ENCODE data around the gene OTUB2. TPM values are rescaled to one million over a fixed set of nuclear protein-coding genes. Genes with fewer than 3 reads are reported as not detected.

Gene OTUB2
- polyA plus RNA-seq, 3 donors from 2014 or later = 0.22 to 0.33 TPM; not detected in 1

- H3K4me1 Mint-ChIP-seq = no peaks in the 10 kb centered on the region
- H3K9me3 Mint-ChIP-seq = no peaks in the 10 kb centered on the region
- peaks cover 8 to 26% (median 8%) of the 10 kb centered on the region in 3 donors for H3K27me3 Mint-ChIP-seq (ENCODE audit: low read depth in 3 of 3)
- no peak overlapping the region for H3K4me3 Mint-ChIP-seq
- no peak overlapping the region for H3K27ac Mint-ChIP-seq
- H3K36me3 Mint-ChIP-seq = no peaks in the 10 kb centered on the region
- no peak for DNase-seq
These were observed 25.1 kb upstream of the OTUB2 start for GRCh38 chr14:94001016-94001415.

GRCh38 chr14:94001501-94002396, 24.4 kb upstream of the OTUB2 start:
- DNase-seq = peak; percentile 46 to 60 (median 53)
- no peaks in the 10 kb centered on the region for H3K36me3 Mint-ChIP-seq
- H3K4me1 Mint-ChIP-seq = no peaks in the 10 kb centered on the region
- H3K9me3 Mint-ChIP-seq = no peaks in the 10 kb centered on the region
- no peak overlapping the region for H3K27ac Mint-ChIP-seq
- H3K27me3 Mint-ChIP-seq (ENCODE audit: low read depth in 3 of 3) = peaks cover 7 to 29% (median 8%) of the 10 kb centered on the region in 3 donors
- H3K4me3 Mint-ChIP-seq = no peak overlapping the region

- no peaks in the 10 kb centered on the region for H3K4me1 Mint-ChIP-seq
- no peak overlapping the region for H3K27ac Mint-ChIP-seq
- H3K4me3 Mint-ChIP-seq = no peak overlapping the region
- no peak for DNase-seq
- no peaks in the 10 kb centered on the region for H3K36me3 Mint-ChIP-seq
- no peaks in the 10 kb centered on the region for H3K9me3 Mint-ChIP-seq
- H3K27me3 Mint-ChIP-seq (ENCODE audit: low read depth in 3 of 3) = peaks cover 6 to 36% (median 13%) of the 10 kb centered on the region in 3 donors
These were observed 22.7 kb upstream of the OTUB2 start for GRCh38 chr14:94003397-94003796.

GRCh38 chr14:94004015-94004414, 22.1 kb upstream of the OTUB2 start:
- H3K27me3 Mint-ChIP-seq (ENCODE audit: low read depth in 3 of 3) = peaks cover 6 to 40% (median 14%) of the 10 kb centered on the region in 3 donors

GRCh38 chr14:94005324-94006073, 20.6 kb upstream of the OTUB2 start:
- no peak for DNase-seq
- no peaks in the 10 kb centered on the region for H3K9me3 Mint-ChIP-seq
- H3K27me3 Mint-ChIP-seq (ENCODE audit: low read depth in 3 of 3) = peaks cover 6 to 51% (median 22%) of the 10 kb centered on the region in 3 donors

More at GRCh38 chr14:94004015-94004414, 22.1 kb upstream of the OTUB2 start:
- Mint-ChIP-seq H3K4me3 (no peak overlapping the region), H3K4me1 (no peaks in the 10 kb centered on the region), H3K27ac (no peak overlapping the region), H3K36me3 (no peaks in the 10 kb centered on the region), H3K9me3 (no peaks in the 10 kb centered on the region)
- DNase-seq = no peak

GRCh38 chr14:94008234-94008633, 17.9 kb upstream of the OTUB2 start:
- no peaks in the 10 kb centered on the region for H3K36me3 Mint-ChIP-seq
- no peak overlapping the region for H3K4me3 Mint-ChIP-seq
- peaks cover 13 to 61% (median 39%) of the 10 kb centered on the region in 3 donors for H3K27me3 Mint-ChIP-seq (ENCODE audit: low read depth in 3 of 3)
- no peak overlapping the region for H3K27ac Mint-ChIP-seq
- no peak for DNase-seq
- H3K9me3 Mint-ChIP-seq = no peaks in the 10 kb centered on the region
- H3K4me1 Mint-ChIP-seq = peaks cover 14 to 15% of the 10 kb centered on the region in 2 donors

More at GRCh38 chr14:94005324-94006073, 20.6 kb upstream of the OTUB2 start:
- no peak overlapping the region for H3K4me3 Mint-ChIP-seq
- no peaks in the 10 kb centered on the region for H3K4me1 Mint-ChIP-seq
- H3K36me3 Mint-ChIP-seq = no peaks in the 10 kb centered on the region
- H3K27ac Mint-ChIP-seq = no peak overlapping the region

- Mint-ChIP-seq H3K4me1 (peaks cover 14 to 18% of the 10 kb centered on the region in 2 donors), H3K4me3 (no peak overlapping the region), H3K27ac (no peak overlapping the region), H3K36me3 (no peaks in the 10 kb centered on the region), H3K27me3 (ENCODE audit: low read depth in 3 of 3) (peaks cover 11 to 64% (median 38%) of the 10 kb centered on the region in 3 donors), H3K9me3 (no peaks in the 10 kb centered on the region)
- no peak for DNase-seq
These were observed 16.4 kb upstream of the OTUB2 start for GRCh38 chr14:94009767-94010166.

- Mint-ChIP-seq H3K4me1 (peaks cover 14 to 18% of the 10 kb centered on the region in 2 donors), H3K27me3 (ENCODE audit: low read depth in 3 of 3) (peaks cover 16 to 66% (median 38%) of the 10 kb centered on the region in 3 donors), H3K27ac (no peak overlapping the region), H3K4me3 (no peak overlapping the region), H3K36me3 (no peaks in the 10 kb centered on the region), H3K9me3 (no peaks in the 10 kb centered on the region)
- no peak for DNase-seq
These were observed 15.5 kb upstream of the OTUB2 start for GRCh38 chr14:94010625-94011024.

- H3K27ac Mint-ChIP-seq = peak overlapping the region in 3 of 6 donors; percentile 35 to 80 (median 62)
- H3K27me3 Mint-ChIP-seq (ENCODE audit: low read depth in 3 of 3) = peaks cover 19 to 69% (median 42%) of the 10 kb centered on the region in 3 donors
- peaks cover 14 to 18% of the 10 kb centered on the region in 2 donors for H3K4me1 Mint-ChIP-seq
- no peaks in the 10 kb centered on the region for H3K36me3 Mint-ChIP-seq
- H3K9me3 Mint-ChIP-seq = no peaks in the 10 kb centered on the region
- peak overlapping the region; percentile 15 to 57 (median 29) for H3K4me3 Mint-ChIP-seq
- peak; percentile 47 to 55 (median 53) for DNase-seq
These were observed 14.3 kb upstream of the OTUB2 start for GRCh38 chr14:94011795-94012194.

- no peak overlapping the region for H3K4me3 Mint-ChIP-seq
- H3K27ac Mint-ChIP-seq = no peak overlapping the region
These were observed 11.8 kb upstream of the OTUB2 start for GRCh38 chr14:94014382-94014781.

GRCh38 chr14:94015223-94015622, 10.9 kb upstream of the OTUB2 start:
- Mint-ChIP-seq H3K36me3 (no peaks in the 10 kb centered on the region), H3K27ac (no peak overlapping the region), H3K4me3 (no peak overlapping the region), H3K27me3 (ENCODE audit: low read depth in 3 of 3) (peaks cover 19 to 47% (median 34%) of the 10 kb centered on the region in 3 donors), H3K9me3 (no peaks in the 10 kb centered on the region), H3K4me1 (peaks cover 14 to 18% of the 10 kb centered on the region in 2 donors)
- no peak for DNase-seq

More at GRCh38 chr14:94014382-94014781, 11.8 kb upstream of the OTUB2 start:
- no peak for DNase-seq
- Mint-ChIP-seq H3K36me3 (no peaks in the 10 kb centered on the region), H3K4me1 (peaks cover 14 to 18% of the 10 kb centered on the region in 2 donors), H3K27me3 (ENCODE audit: low read depth in 3 of 3) (peaks cover 19 to 54% (median 40%) of the 10 kb centered on the region in 3 donors), H3K9me3 (no peaks in the 10 kb centered on the region)

- Mint-ChIP-seq H3K27me3 (ENCODE audit: low read depth in 3 of 3) (peaks cover 15 to 34% (median 22%) of the 10 kb centered on the region in 3 donors), H3K4me1 (peaks cover 9 to 11% of the 10 kb centered on the region in 2 donors)
These were observed 9.6 kb upstream of the OTUB2 start for GRCh38 chr14:94016446-94016976.

GRCh38 chr14:94018308-94018707, 7.8 kb upstream of the OTUB2 start:
- H3K9me3 Mint-ChIP-seq = no peaks in the 10 kb centered on the region
- peaks cover 12 to 26% (median 13%) of the 10 kb centered on the region in 3 donors for H3K27me3 Mint-ChIP-seq (ENCODE audit: low read depth in 3 of 3)
- H3K36me3 Mint-ChIP-seq = no peaks in the 10 kb centered on the region
- H3K27ac Mint-ChIP-seq = no peak overlapping the region
- H3K4me1 Mint-ChIP-seq = peaks cover 0 to 2% of the 10 kb centered on the region in 2 donors
- DNase-seq = no peak
- H3K4me3 Mint-ChIP-seq = no peak overlapping the region

More at GRCh38 chr14:94016446-94016976, 9.6 kb upstream of the OTUB2 start:
- no peak for DNase-seq
- Mint-ChIP-seq H3K36me3 (no peaks in the 10 kb centered on the region), H3K9me3 (no peaks in the 10 kb centered on the region), H3K4me3 (no peak overlapping the region), H3K27ac (no peak overlapping the region)

Measured in immature natural killer cell (primary cell).